ENCODE data around the gene SMIM5. TPM values are rescaled to one million over a fixed set of nuclear protein-coding genes. Genes with fewer than 3 reads are reported as not detected.

The SMIM5 gene
- total and polyA plus RNA-seq, 9 of the 15 experiments (the other 6 are each of a cell fraction or from before 2014, with no cell fraction given), result 0.08 TPM; not detected in 8

GRCh38 chr17:75610103-75610984 lies 22.9 kb upstream of the SMIM5 start (continued):
- TF ChIP-seq REST (IDR thresholded peaks at IDR 0.05; ENCODE audit: borderline replicate concordance) (no peak), REST (CRISPR knock-in tag; IDR thresholded peaks at IDR 0.05; ENCODE audit: low read depth) (no peak), ZBTB11 (CRISPR knock-in tag; IDR thresholded peaks at IDR 0.05) (no peak)
